HEK293 (cell line): Measurements from ENCODE around the gene HLA-E.

Experiments
- CTCF ChIA-PET: fragments of 350-600 bp; formaldehyde crosslinking; extraction: SDS; loops from one replicate; lab custom pipeline; 2021; ENCODE audit warnings: antibody characterized with exemption; lab: Yijun Ruan, JAX
- POLR2A ChIA-PET: fragments of 300-600 bp; formaldehyde crosslinking; extraction: SDS; loops from one replicate; lab custom pipeline; 2020; ENCODE audit warnings: antibody characterized with exemption, inconsistent platforms; lab: Yijun Ruan, JAX
- H3K27ac ChIP-seq: fragments of 200-500 bp; sonication (Bioruptor generic); 2 replicates; pipeline ENCODE4 v1.5.1; 2014; ENCODE audit warnings: low read depth, low read length, control low read depth, inconsistent platforms; ENCODE audit errors: extremely low read depth
- H3K36me3 ChIP-seq, 2 experiments: fragments of 200-500 bp in 1 of 2; sonication (Bioruptor generic) in 1 of 2; 1 replicate in 1 of 2; 2 replicates in 1 of 2; pipeline ENCODE4 v1.5.1; 2014 to 2017; ENCODE audit warnings: inconsistent platforms in 2 of 2, low read length in 2 of 2; ENCODE audit not compliant: control insufficient read depth in 2 of 2, insufficient read depth in 1 of 2
- H3K4me1 ChIP-seq: fragments of 200-500 bp; sonication (Bioruptor generic); 2 replicates; pipeline ENCODE4 v1.5.1; 2014; ENCODE audit warnings: mild to moderate bottlenecking, low read length, inconsistent platforms; ENCODE audit not compliant: control insufficient read depth, insufficient read depth
- H3K4me3 ChIP-seq: 2 replicates; pipeline ENCODE4 v1.5.1; 2011; ENCODE audit warnings: low read depth, mild to moderate bottlenecking, control low read depth, low read length, moderate library complexity
- H3K9me3 ChIP-seq: fragments of 200-500 bp; sonication (Bioruptor generic); 2 replicates; pipeline ENCODE4 v1.5.1; 2014; ENCODE audit warnings: low read depth, low read length, inconsistent platforms; ENCODE audit not compliant: control insufficient read depth, insufficient read depth
- KLF10 ChIP-seq: fragments of 450-650 bp; IDR thresholded peaks from 2 replicates; pipeline ENCODE4 v1.5.1; 2018; ENCODE audit warnings: missing biosample characterization, mild to moderate bottlenecking, missing genetic modification characterization
- KLF7 ChIP-seq: fragments of 450-650 bp; formaldehyde crosslinking; IDR thresholded peaks from 2 replicates; pipeline ENCODE4 v1.5.1; 2016; ENCODE audit warnings: missing biosample characterization, missing genetic modification characterization, borderline replicate concordance
- ZBTB17 ChIP-seq: fragments of 450-650 bp; formaldehyde crosslinking; IDR thresholded peaks from 2 replicates; pipeline ENCODE4 v1.5.1; 2016; ENCODE audit warnings: missing biosample characterization, missing genetic modification characterization
- ZBTB8A ChIP-seq: fragments of 450-650 bp; formaldehyde crosslinking; IDR thresholded peaks from 2 replicates; pipeline ENCODE4 v1.5.1; 2016; ENCODE audit warnings: missing biosample characterization, missing genetic modification characterization
- ZFHX2 ChIP-seq: fragments of 450-650 bp; formaldehyde crosslinking; conservative IDR thresholded peaks from 2 replicates; pipeline ENCODE4 v1.5.1; 2016; ENCODE audit warnings: missing biosample characterization, missing genetic modification characterization
- ZNF266 ChIP-seq: fragments of 450-650 bp; formaldehyde crosslinking; IDR thresholded peaks from 2 replicates; pipeline ENCODE4 v1.5.1; 2016; ENCODE audit warnings: missing biosample characterization, missing genetic modification characterization, low read depth
- ZNF292 ChIP-seq: fragments of 450-650 bp; formaldehyde crosslinking; IDR thresholded peaks from 2 replicates; pipeline ENCODE4 v1.5.1; 2016; ENCODE audit warnings: low read depth, missing biosample characterization, missing genetic modification characterization, borderline replicate concordance
- ZNF423 ChIP-seq: fragments of 450-650 bp; formaldehyde crosslinking; IDR thresholded peaks from 2 replicates; pipeline ENCODE4 v1.5.1; 2016; ENCODE audit warnings: missing biosample characterization, missing genetic modification characterization
- ZNF48 ChIP-seq: fragments of 450-650 bp; formaldehyde crosslinking; IDR thresholded peaks from 2 replicates; pipeline ENCODE4 v1.5.1; 2016; ENCODE audit warnings: missing biosample characterization, missing genetic modification characterization
- ZNF596 ChIP-seq: fragments of 450-650 bp; IDR thresholded peaks from 2 replicates; pipeline ENCODE4 v1.5.0; 2018; ENCODE audit warnings: missing biosample characterization, mild to moderate bottlenecking, missing genetic modification characterization, moderate library complexity
- ZNF610 ChIP-seq: fragments of 450-650 bp; formaldehyde crosslinking; IDR thresholded peaks from 2 replicates; pipeline ENCODE4 v1.5.1; 2016; ENCODE audit warnings: missing biosample characterization, missing genetic modification characterization, borderline replicate concordance
- ZNF76 ChIP-seq: fragments of 450-650 bp; formaldehyde crosslinking; IDR thresholded peaks from 2 replicates; pipeline ENCODE4; 2016; ENCODE audit warnings: low read depth, missing biosample characterization, missing genetic modification characterization, borderline replicate concordance
- ZNF777 ChIP-seq: fragments of 450-650 bp; formaldehyde crosslinking; IDR thresholded peaks from 2 replicates; pipeline ENCODE4 v1.5.1; 2017; ENCODE audit warnings: missing biosample characterization, missing genetic modification characterization, borderline replicate concordance
- ZSCAN16 ChIP-seq: fragments of 450-650 bp; formaldehyde crosslinking; IDR thresholded peaks from 2 replicates; pipeline ENCODE4 v1.5.1; 2016; ENCODE audit warnings: missing biosample characterization, missing genetic modification characterization
- TF ChIP-seq, protein P1 (sequence below): fragments of 450-650 bp; formaldehyde crosslinking; IDR thresholded peaks from 2 replicates; pipeline ENCODE4 v1.5.1; 2017; ENCODE audit warnings: missing biosample characterization, missing genetic modification characterization
- TF ChIP-seq, protein P2 (sequence below): fragments of 450-650 bp; formaldehyde crosslinking; IDR thresholded peaks from 2 replicates; pipeline ENCODE4 v1.5.1; 2016; ENCODE audit warnings: missing biosample characterization, missing genetic modification characterization
- TF ChIP-seq, protein P3 (sequence below): fragments of 450-650 bp; formaldehyde crosslinking; IDR thresholded peaks from 2 replicates; pipeline ENCODE4; 2016; ENCODE audit warnings: missing biosample characterization, missing genetic modification characterization
- TF ChIP-seq, protein P4 (sequence below): fragments of 450-650 bp; formaldehyde crosslinking; IDR thresholded peaks from 2 replicates; pipeline ENCODE4 v1.5.1; 2016; ENCODE audit warnings: missing biosample characterization, missing genetic modification characterization

The HLA-E gene

DNA sequence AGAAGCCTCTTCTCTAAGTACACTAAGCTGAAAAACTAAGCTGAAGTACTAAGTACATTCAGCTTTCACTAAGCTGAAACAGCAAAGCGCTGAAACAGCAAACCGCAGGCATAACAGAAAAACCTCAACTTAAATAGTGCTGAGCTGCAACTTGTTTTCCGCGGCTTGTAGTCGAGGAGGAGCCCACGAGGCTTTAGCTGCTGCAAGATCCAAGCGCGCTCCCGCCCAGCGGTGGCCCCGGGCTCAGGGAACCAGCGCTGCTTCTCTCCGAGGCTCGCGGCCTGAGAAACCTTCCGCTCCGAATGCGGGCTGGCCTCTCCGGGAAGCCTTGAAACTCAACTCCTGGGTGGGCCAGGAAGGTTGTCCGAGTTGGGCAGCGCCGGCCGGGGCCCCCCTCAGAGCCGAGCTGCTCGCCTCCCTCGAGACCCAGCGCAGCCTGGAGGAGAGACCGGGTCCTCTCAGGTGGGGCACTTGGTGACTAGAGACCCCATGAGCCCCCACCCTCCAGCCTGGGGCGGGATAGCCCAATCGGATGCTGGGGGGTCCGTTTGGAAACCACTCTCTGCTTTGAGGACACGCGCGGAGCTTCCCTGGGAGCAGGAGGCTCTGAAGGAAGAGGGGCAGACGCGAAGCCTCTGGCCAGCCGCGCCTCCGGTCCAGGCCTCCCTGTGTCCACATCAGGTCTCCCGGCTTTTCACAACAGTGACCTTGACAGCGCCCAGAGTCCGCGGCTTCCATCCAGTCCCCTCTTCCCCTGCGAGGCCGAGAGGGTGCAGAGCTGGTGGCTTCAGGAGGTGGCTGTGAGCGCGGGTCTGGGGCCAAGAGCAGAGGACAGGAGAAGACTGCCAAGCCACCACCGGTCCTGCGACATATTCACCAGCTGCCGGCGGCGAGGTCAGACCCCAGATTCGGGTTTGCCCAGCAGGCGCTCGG, 38.1 kb upstream of the HLA-E start:
- ChIA-PET CTCF (interaction anchor here (0.6 to 6.8 kb wide), 13 partner anchors 10 to 1251 kb away, joined by 3 to 102 read pairs (median 3); no protein-coding TSS in a partner anchor), POLR2A (no interaction called here)
- Histone ChIP-seq H3K27ac (no peak overlapping the region), H3K4me1 (no peaks in the 10 kb centered on the region), H3K36me3 (no peaks in the 10 kb centered on the region), H3K9me3 (no peaks in the 10 kb centered on the region), H3K4me3 (no peak overlapping the region)
- TF ChIP-seq ZNF610: no peak
- TF ChIP-seq, protein P1, sequence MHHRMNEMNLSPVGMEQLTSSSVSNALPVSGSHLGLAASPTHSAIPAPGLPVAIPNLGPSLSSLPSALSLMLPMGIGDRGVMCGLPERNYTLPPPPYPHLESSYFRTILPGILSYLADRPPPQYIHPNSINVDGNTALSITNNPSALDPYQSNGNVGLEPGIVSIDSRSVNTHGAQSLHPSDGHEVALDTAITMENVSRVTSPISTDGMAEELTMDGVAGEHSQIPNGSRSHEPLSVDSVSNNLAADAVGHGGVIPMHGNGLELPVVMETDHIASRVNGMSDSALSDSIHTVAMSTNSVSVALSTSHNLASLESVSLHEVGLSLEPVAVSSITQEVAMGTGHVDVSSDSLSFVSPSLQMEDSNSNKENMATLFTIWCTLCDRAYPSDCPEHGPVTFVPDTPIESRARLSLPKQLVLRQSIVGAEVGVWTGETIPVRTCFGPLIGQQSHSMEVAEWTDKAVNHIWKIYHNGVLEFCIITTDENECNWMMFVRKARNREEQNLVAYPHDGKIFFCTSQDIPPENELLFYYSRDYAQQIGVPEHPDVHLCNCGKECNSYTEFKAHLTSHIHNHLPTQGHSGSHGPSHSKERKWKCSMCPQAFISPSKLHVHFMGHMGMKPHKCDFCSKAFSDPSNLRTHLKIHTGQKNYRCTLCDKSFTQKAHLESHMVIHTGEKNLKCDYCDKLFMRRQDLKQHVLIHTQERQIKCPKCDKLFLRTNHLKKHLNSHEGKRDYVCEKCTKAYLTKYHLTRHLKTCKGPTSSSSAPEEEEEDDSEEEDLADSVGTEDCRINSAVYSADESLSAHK (tag by site-specific recombination): 0 out of 2 replicates have a peak, but pooled peaks have one; percentile 24

DNA sequence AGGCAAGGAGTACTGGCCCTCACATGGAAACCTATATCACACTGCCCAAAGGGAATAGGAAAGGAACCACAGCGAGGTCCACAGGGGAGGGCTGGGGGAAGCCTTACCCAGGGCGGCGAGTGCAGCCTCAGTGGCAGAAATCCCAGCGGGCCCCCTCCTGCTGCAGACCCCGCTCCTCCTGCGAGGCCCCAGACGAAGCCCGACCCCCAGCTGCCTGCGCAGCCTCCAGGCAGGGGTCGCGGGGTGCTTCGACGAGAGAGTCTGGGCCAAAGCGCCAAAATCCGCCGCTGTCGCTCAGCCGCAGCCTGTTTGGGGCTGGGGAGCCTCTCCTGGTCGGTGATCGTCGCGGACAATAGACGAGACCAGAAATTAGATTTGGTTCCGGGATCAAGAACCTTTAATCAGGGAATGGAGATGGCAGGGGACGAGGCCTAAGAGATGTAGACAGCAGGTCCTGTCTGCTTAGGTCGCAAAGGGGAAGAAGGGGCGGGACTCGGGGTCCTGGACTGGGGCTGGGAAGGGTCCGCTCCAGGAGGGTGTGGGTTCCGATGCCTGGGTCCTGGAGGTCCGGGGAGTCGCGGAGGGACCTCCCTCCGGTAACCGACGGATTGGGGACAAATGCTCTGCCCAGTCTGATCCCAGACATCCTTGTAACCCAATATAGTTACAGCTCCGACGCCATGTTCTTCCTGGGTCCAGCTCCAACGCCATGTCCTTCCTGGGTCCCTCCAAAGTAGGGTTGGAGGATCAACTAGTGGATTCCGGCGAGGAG, 36.4 kb upstream of the HLA-E start:
- H3K36me3 ChIP-seq: no peaks in the 10 kb centered on the region
- H3K4me1 ChIP-seq: no peaks in the 10 kb centered on the region
- ChIA-PET CTCF (interaction anchor here (0.6 to 6.8 kb wide), 60 partner anchors 7 to 757 kb away, joined by 3 to 102 read pairs (median 5); no protein-coding TSS in a partner anchor), POLR2A (interaction anchor here (0.5 to 1.0 kb wide), 2 partner anchors 92 to 143 kb away, joined by 4 read pairs; no protein-coding TSS in a partner anchor)
- H3K9me3 ChIP-seq: no peaks in the 10 kb centered on the region
- H3K27ac ChIP-seq: no peak overlapping the region
- TF ChIP-seq ZNF48 (tag by site-specific recombination): no peak
- no peak for TF ChIP-seq ZSCAN16
- TF ChIP-seq ZNF596: no peak
- no peak for TF ChIP-seq ZBTB8A
- TF ChIP-seq ZNF266 (tag by site-specific recombination): no peak
- TF ChIP-seq, protein P2, sequence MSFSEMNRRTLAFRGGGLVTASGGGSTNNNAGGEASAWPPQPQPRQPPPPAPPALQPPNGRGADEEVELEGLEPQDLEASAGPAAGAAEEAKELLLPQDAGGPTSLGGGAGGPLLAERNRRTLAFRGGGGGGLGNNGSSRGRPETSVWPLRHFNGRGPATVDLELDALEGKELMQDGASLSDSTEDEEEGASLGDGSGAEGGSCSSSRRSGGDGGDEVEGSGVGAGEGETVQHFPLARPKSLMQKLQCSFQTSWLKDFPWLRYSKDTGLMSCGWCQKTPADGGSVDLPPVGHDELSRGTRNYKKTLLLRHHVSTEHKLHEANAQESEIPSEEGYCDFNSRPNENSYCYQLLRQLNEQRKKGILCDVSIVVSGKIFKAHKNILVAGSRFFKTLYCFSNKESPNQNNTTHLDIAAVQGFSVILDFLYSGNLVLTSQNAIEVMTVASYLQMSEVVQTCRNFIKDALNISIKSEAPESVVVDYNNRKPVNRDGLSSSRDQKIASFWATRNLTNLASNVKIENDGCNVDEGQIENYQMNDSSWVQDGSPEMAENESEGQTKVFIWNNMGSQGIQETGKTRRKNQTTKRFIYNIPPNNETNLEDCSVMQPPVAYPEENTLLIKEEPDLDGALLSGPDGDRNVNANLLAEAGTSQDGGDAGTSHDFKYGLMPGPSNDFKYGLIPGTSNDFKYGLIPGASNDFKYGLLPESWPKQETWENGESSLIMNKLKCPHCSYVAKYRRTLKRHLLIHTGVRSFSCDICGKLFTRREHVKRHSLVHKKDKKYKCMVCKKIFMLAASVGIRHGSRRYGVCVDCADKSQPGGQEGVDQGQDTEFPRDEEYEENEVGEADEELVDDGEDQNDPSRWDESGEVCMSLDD: no peak
- TF ChIP-seq ZNF292 (tag by site-specific recombination): no peak
- no peak for TF ChIP-seq ZNF423 (tag by site-specific recombination)
- TF ChIP-seq ZBTB17: no peak
- TF ChIP-seq KLF10 (tag by site-specific recombination): no peak
- TF ChIP-seq, all 188 proteins: peak for 0
- H3K4me3 ChIP-seq: no peak overlapping the region

DNA sequence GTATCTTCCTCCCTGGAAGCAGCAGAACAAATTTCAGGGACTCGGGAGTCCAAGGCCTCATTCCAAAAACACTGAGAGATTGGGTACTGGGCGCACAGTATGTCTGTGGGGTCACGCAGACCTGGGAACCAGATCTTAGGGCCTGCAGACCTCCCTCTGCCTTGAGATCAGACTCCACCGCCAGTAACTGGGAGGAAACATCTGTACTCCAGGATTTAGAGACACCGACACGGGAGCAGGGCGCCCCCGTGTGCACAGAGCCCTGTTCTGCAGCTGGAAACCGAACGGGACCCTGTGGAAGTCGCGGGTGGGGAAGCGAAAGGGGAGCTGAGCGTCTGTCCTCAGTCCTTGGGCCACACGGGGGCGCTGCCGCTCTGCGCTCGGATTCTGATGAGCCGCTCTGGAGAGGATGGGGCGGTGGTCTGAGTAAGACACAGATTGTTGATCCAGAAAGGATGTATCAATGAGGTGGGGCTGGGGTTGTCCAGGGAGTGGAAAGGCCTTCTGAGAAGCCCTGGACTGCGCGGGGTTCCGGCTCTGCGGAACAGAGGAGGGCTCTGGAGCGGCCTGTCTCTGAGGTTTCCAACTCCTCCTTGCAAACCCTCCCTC, 35.7 kb upstream of the HLA-E start:
- POLR2A ChIA-PET: interaction anchor here (0.5 to 1.0 kb wide), 2 partner anchors 91 to 143 kb away, joined by 4 read pairs; no protein-coding TSS in a partner anchor
- no peak overlapping the region for H3K27ac ChIP-seq
- no peak overlapping the region for H3K4me3 ChIP-seq
- H3K36me3 ChIP-seq: no peaks in the 10 kb centered on the region
- CTCF ChIA-PET: interaction anchor here (0.6 to 6.8 kb wide), 61 partner anchors 8 to 752 kb away, joined by 3 to 102 read pairs (median 5); no protein-coding TSS in a partner anchor
- H3K9me3 ChIP-seq: no peaks in the 10 kb centered on the region
- H3K4me1 ChIP-seq: no peaks in the 10 kb centered on the region
- TF ChIP-seq ZNF777 (tag by site-specific recombination) (no peak), ZNF76 (no peak), ZFHX2 (no peak), KLF7 (tag by site-specific recombination) (no peak)
- TF ChIP-seq, protein P3, sequence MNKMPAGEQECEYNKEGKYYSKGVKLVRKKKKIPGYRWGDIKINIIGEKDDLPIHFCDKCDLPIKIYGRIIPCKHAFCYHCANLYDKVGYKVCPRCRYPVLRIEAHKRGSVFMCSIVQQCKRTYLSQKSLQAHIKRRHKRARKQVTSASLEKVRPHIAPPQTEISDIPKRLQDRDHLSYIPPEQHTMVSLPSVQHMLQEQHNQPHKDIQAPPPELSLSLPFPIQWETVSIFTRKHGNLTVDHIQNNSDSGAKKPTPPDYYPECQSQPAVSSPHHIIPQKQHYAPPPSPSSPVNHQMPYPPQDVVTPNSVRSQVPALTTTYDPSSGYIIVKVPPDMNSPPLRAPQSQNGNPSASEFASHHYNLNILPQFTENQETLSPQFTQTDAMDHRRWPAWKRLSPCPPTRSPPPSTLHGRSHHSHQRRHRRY: no peak
- TF ChIP-seq, protein P4, sequence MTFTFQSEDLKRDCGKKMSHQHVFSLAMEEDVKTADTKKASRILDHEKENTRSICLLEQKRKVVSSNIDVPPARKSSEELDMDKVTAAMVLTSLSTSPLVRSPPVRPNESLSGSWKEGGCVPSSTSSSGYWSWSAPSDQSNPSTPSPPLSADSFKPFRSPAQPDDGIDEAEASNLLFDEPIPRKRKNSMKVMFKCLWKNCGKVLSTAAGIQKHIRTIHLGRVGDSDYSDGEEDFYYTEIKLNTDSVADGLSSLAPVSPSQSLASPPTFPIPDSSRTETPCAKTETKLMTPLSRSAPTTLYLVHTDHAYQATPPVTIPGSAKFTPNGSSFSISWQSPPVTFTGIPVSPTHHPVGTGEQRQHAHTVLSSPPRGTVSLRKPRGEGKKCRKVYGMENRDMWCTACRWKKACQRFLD (tag by site-specific recombination): no peak
